GM23248 (cell line): ENCODE data around the gene IFT74. TPM values are rescaled to one million over a fixed set of nuclear protein-coding genes. Genes with fewer than 3 reads are reported as not detected.

Experiments used
- DNase-seq: peaks from one replicate; pipeline ENCODE4 v3.0.0-alpha.2; 2015
- H2AFZ ChIP-seq: fragments of 200-600 bp; sonication (generic); 2 replicates; pipeline ENCODE4 v1.6.1; 2016; ENCODE audit warnings: antibody characterized with exemption
- H3F3A ChIP-seq: fragments of 200-600 bp; sonication (generic); 2 replicates; pipeline ENCODE4 v1.6.1; 2016; ENCODE audit warnings: mild to moderate bottlenecking, antibody characterized with exemption, mixed run types; ENCODE audit not compliant: insufficient read depth
- H3K27ac ChIP-seq: fragments of 200-600 bp; sonication (generic); 2 replicates; pipeline ENCODE4 v1.5.1; 2016; ENCODE audit warnings: mild to moderate bottlenecking
- H3K27me3 ChIP-seq: fragments of 200-600 bp; sonication (generic); replicated peaks from 2 replicates; pipeline ENCODE4 v1.6.1; 2016; ENCODE audit warnings: mild to moderate bottlenecking; ENCODE audit not compliant: insufficient read depth
- H3K36me3 ChIP-seq: fragments of 200-600 bp; sonication (generic); 2 replicates; pipeline ENCODE4 v1.6.1; 2016; ENCODE audit warnings: low read depth, mild to moderate bottlenecking
- H3K4me1 ChIP-seq: fragments of 200-600 bp; sonication (generic); 2 replicates; pipeline ENCODE4 v1.6.1; 2016; ENCODE audit warnings: mild to moderate bottlenecking; ENCODE audit not compliant: insufficient read depth
- H3K4me2 ChIP-seq: fragments of 200-600 bp; sonication (generic); one replicate; pipeline ENCODE4 v1.6.1; 2016; ENCODE audit warnings: mild to moderate bottlenecking; ENCODE audit not compliant: unreplicated experiment
- H3K4me3 ChIP-seq: fragments of 200-600 bp; sonication (generic); 2 replicates; pipeline ENCODE4 v1.5.1; 2016; ENCODE audit warnings: mild to moderate bottlenecking
- H3K79me2 ChIP-seq: fragments of 200-600 bp; sonication (generic); 2 replicates; pipeline ENCODE4 v1.6.1; 2016; ENCODE audit warnings: mild to moderate bottlenecking; ENCODE audit not compliant: insufficient read depth
- H3K9ac ChIP-seq: fragments of 200-600 bp; sonication (generic); 2 replicates; pipeline ENCODE4 v1.6.1; 2016; ENCODE audit warnings: mild to moderate bottlenecking
- H3K9me2 ChIP-seq: fragments of 200-600 bp; sonication (generic); 2 replicates; pipeline ENCODE4 v1.6.1; 2016; ENCODE audit warnings: mixed run types, mild to moderate bottlenecking, moderate library complexity; ENCODE audit not compliant: insufficient read depth
- H3K9me3 ChIP-seq: fragments of 200-600 bp; sonication (generic); one replicate; pipeline ENCODE4 v1.6.1; 2017; ENCODE audit warnings: low read depth
- H4K20me1 ChIP-seq: fragments of 200-600 bp; sonication (generic); 2 replicates; pipeline ENCODE4 v1.6.0; 2016; ENCODE audit not compliant: insufficient read depth
- EZH2 ChIP-seq: fragments of 200-600 bp; sonication (generic); IDR thresholded peaks from 2 replicates; pipeline ENCODE4 v1.6.1; 2018; ENCODE audit warnings: antibody characterized with exemption, mild to moderate bottlenecking; ENCODE audit not compliant: insufficient read depth, poor library complexity, severe bottlenecking
- EZH2phosphoT487 ChIP-seq: fragments of 200-600 bp; sonication (generic); IDR thresholded peaks from 2 replicates; pipeline ENCODE4 v1.6.1; 2018; ENCODE audit warnings: antibody characterized with exemption, moderate library complexity, mild to moderate bottlenecking, low read depth; ENCODE audit not compliant: insufficient read depth
- WGBS, 2 experiments: methylation state at CpG; one replicate each; pipeline ENCODE4 v1.1.6; 2015 to 2017; ENCODE audit warnings: low lambda C conversion rate in 2 of 2, low coverage in 1 of 2; ENCODE audit errors: missing lambda C conversion rate in 2 of 2; 5-methylcytosine and 5-hydroxymethylcytosine counted together
- in situ Hi-C: fragments of 300-500 bp; cut with MboI; formaldehyde crosslinking; loops from 2 replicates; pipeline ENCODE4 v1.15.0; 2020
- polyA plus RNA-seq: library from polyadenylated mRNA; unstranded; fragments of >200 nt; fragmentation: Nextera tagmentation; extraction: Ambion mirVana; gene quantifications from 2 replicates; pipeline ENCODE4 v1.2.1, GENCODE V29; 2016
- total RNA-seq: library from RNA; depleted of rRNA; stranded (reverse); fragments of >200 nt; shearing (Covaris generic); gene quantifications from 2 replicates; pipeline ENCODE4 v1.2.3, GENCODE V29; 2014

Gene IFT74
- total and polyA plus RNA-seq, 2 experiments from 2014 or later: 10.1 to 20.9 TPM

DNA sequence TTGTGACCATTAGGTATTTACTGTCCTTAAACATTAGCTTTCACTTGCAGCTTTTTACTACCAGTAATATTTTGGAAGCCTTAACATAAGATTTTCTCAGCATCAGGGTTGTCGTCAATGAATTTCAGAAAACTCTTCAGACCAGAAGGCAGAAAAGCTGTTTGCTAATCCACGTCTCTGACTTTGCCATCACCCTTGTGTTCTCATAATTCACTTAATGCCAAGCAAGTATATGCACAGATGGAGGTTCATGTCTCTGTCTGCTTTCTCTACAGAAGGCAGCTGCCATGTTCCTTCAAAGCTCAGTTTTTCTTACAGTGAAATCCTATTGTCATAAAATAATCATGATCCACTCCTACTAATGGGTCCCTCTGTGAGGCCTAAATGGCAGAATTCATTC, 87.0 kb downstream of the IFT74 start:
- H3K9me2 ChIP-seq: no peaks in the 10 kb centered on the region
- no peak overlapping the region for H3K27ac ChIP-seq
- no peaks in the 10 kb centered on the region for H3K4me1 ChIP-seq
- H3K4me3 ChIP-seq: no peak overlapping the region
- H3K79me2 ChIP-seq: no peaks in the 10 kb centered on the region
- WGBS, 2 experiments: 94 to 95% methylated on average over 2 of the region's 2 CpGs
- H3K27me3 ChIP-seq: no peaks in the 10 kb centered on the region
- no peak for TF ChIP-seq EZH2
- TF ChIP-seq EZH2phosphoT487: no peak
- no peaks in the 10 kb centered on the region for H4K20me1 ChIP-seq
- no peaks in the 10 kb centered on the region for H3F3A ChIP-seq
- no peaks in the 10 kb centered on the region for H3K9me3 ChIP-seq
- DNase-seq: no peak
- no peak overlapping the region for H3K9ac ChIP-seq
- H2AFZ ChIP-seq: no peak overlapping the region
- H3K36me3 ChIP-seq: no peaks in the 10 kb centered on the region
- in situ Hi-C loops: loop anchor here (25.0 kb wide), 1 partner anchor 494 kb away; the partner anchor contains the start of gene MOB3B
- no peak overlapping the region for H3K4me2 ChIP-seq

DNA sequence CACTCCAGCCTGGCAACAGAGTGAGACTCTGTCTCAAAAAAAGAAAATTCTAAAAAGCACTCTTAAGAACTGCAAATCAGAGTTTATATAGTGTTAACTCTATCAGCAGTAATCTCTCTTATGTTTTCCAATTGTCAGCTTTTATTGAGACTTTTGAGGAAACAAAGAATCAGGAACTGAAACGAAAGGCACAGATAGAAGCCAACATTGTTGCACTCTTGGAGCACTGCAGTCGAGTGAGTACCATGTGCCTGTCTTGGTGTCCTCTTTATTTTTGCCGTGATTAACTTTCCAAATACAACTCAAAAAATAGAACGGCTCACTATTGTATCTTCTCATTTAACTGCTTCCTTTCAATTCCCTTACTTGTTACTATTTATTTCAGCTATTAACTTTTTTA, 90.9 kb downstream of the IFT74 start:
- no peaks in the 10 kb centered on the region for H3K4me1 ChIP-seq
- H3K4me2 ChIP-seq: no peak overlapping the region
- no peaks in the 10 kb centered on the region for H3K9me2 ChIP-seq
- no peak overlapping the region for H3K4me3 ChIP-seq
- H3K9me3 ChIP-seq: no peaks in the 10 kb centered on the region
- TF ChIP-seq EZH2 (no peak), EZH2phosphoT487 (no peak)
- in situ Hi-C loops: loop anchor here (25.0 kb wide), 1 partner anchor 490 kb away; the partner anchor contains the start of gene MOB3B
- H4K20me1 ChIP-seq: no peaks in the 10 kb centered on the region
- no peaks in the 10 kb centered on the region for H3F3A ChIP-seq
- H3K79me2 ChIP-seq: no peaks in the 10 kb centered on the region
- DNase-seq: no peak
- 86 to 88% methylated on average over 4 of the region's 4 CpGs for WGBS, 2 experiments
- no peak overlapping the region for H3K27ac ChIP-seq
- no peak overlapping the region for H3K9ac ChIP-seq
- H2AFZ ChIP-seq: no peak overlapping the region
- no peaks in the 10 kb centered on the region for H3K27me3 ChIP-seq
- H3K36me3 ChIP-seq: no peaks in the 10 kb centered on the region

DNA sequence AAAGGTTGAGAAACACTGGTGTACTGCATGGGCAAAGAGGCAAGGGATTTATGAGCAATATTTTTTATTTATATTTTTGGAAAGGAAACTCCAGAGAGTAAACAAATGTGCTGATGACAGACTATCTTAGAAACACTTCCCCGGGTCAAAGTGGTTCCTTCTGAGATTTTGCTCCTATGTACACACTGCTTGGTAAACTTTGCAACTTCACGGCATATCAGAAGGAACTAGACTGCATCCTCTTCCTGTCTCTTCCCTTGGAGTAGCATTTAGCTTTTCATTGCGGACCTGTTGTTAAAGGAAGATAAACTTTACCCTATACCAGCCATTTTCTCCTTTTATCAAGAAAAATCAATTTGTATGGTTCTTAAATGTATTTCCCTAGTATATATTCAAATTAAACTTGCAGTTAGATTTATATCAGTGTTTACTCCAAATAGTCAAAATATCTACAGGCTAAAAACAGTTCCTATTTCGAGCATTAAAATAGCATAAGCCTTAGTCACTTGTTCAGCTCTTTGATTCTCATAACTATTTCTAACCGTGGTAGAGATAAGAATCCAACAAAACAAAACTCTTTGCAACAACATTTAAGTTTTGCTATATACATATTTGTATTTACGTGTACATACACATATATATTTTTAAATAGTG, 97.3 kb downstream of the IFT74 start:
- no peak overlapping the region for H3K4me2 ChIP-seq
- H3K36me3 ChIP-seq: 0 out of 2 replicates have a peak, but pooled peaks cover 8% of the 10 kb centered on the region
- no peaks in the 10 kb centered on the region for H3K9me3 ChIP-seq
- no peak for TF ChIP-seq EZH2phosphoT487
- TF ChIP-seq EZH2: no peak
- H3K79me2 ChIP-seq: no peaks in the 10 kb centered on the region
- no peak overlapping the region for H3K4me3 ChIP-seq
- no peaks in the 10 kb centered on the region for H3K27me3 ChIP-seq
- 70 to 74% methylated on average over 6 of the region's 6 CpGs for WGBS, 2 experiments
- H4K20me1 ChIP-seq: no peaks in the 10 kb centered on the region
- no peak overlapping the region for H2AFZ ChIP-seq
- H3K4me1 ChIP-seq: no peaks in the 10 kb centered on the region
- H3K9ac ChIP-seq: no peak overlapping the region
- H3K27ac ChIP-seq: no peak overlapping the region
- in situ Hi-C loops: no loop called here
- H3K9me2 ChIP-seq: no peaks in the 10 kb centered on the region
- no peak for DNase-seq
- H3F3A ChIP-seq: no peaks in the 10 kb centered on the region

DNA sequence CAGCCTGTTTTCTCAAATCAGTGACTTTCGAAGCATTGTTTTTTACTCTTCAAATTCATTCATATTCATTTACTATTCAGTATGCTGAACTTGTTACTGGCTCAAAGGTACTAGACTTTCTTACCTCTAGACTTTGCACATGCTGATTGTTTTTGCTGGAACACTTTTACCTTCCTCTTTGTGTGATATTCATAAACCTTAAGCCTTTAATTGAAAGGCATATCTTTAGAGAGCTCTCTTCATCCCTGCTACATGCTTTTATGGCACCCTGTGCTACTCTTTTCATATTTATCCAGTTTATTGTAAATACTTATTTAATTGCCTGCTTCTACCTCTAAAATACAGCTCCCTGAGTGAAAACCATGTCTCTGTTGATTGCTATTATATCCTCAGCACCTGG, 97.9 kb downstream of the IFT74 start:
- no peak overlapping the region for H3K27ac ChIP-seq
- no peak overlapping the region for H3K4me2 ChIP-seq
- in situ Hi-C loops: no loop called here
- H3K79me2 ChIP-seq: no peaks in the 10 kb centered on the region
- no peaks in the 10 kb centered on the region for H3K4me1 ChIP-seq
- no peak overlapping the region for H3K9ac ChIP-seq
- H3K9me2 ChIP-seq: no peaks in the 10 kb centered on the region
- no peaks in the 10 kb centered on the region for H3K9me3 ChIP-seq
- no peak overlapping the region for H3K4me3 ChIP-seq
- no peaks in the 10 kb centered on the region for H4K20me1 ChIP-seq
- TF ChIP-seq EZH2 (no peak), EZH2phosphoT487 (no peak)
- no peak overlapping the region for H2AFZ ChIP-seq
- no peak for DNase-seq
- no peaks in the 10 kb centered on the region for H3F3A ChIP-seq
- WGBS, 2 experiments: 96 to 98% methylated on average over 1 of the region's 1 CpG
- 0 out of 2 replicates have a peak, but pooled peaks cover 8% of the 10 kb centered on the region for H3K36me3 ChIP-seq
- no peaks in the 10 kb centered on the region for H3K27me3 ChIP-seq
